PC-3 (cell line): Measurements from ENCODE around the gene RRM1. TPM values are rescaled to one million over a fixed set of nuclear protein-coding genes. Genes with fewer than 3 reads are reported as not detected.

Experiments
- ATAC-seq: fragments of 200-7000 bp; cut with Tn5 transposase; 2 replicates; pipeline ENCODE4 v1.9.1; 2020; ENCODE audit warnings: mild to moderate bottlenecking, moderate library complexity
- BruUV-seq: library from RNA; stranded (reverse); fragments of 400-500 nt; replicated peaks from 2 replicates; lab custom pipeline; 2021; lab: Mats Ljungman, UMichigan
- CTCF ChIA-PET: fragments of 300-600 bp; sonication (Branson Sonifier 250); formaldehyde crosslinking; loops from one replicate; lab custom pipeline; 2022; ENCODE audit warnings: antibody characterized with exemption; lab: Charles Lee
- POLR2A ChIA-PET: fragments of 300-600 bp; sonication (Branson Sonifier 250); formaldehyde crosslinking; loops from one replicate; lab custom pipeline; 2022; ENCODE audit warnings: antibody characterized with exemption; ENCODE audit not compliant: unreplicated experiment; lab: Charles Lee
- DNase-seq: peaks from one replicate; pipeline ENCODE4 v3.0.0-alpha.2; 2015
- H2AFZ ChIP-seq: fragments of 300-600 bp; sonication (generic); 2 replicates; pipeline ENCODE4 v1.6.0; 2016; ENCODE audit warnings: antibody characterized with exemption, low read length
- H3F3A ChIP-seq: fragments of 300-600 bp; sonication (generic); one replicate; pipeline ENCODE4 v1.6.0; 2017; ENCODE audit warnings: antibody characterized with exemption, low read length, control low read depth, mild to moderate bottlenecking; ENCODE audit not compliant: unreplicated experiment
- H3K27ac ChIP-seq: fragments of 300-600 bp; sonication (generic); 2 replicates; pipeline ENCODE4 v1.5.1; 2016; ENCODE audit warnings: mild to moderate bottlenecking, low read length
- H3K27me3 ChIP-seq: fragments of 300-600 bp; sonication (generic); 2 replicates; pipeline ENCODE4 v1.6.1; 2016; ENCODE audit warnings: low read length, mixed read lengths
- H3K36me3 ChIP-seq: fragments of 300-600 bp; sonication (generic); 2 replicates; pipeline ENCODE4 v1.6.1; 2016; ENCODE audit warnings: low read depth, mixed run types, low read length, mixed read lengths
- H3K4me1 ChIP-seq: fragments of 300-600 bp; sonication (generic); 2 replicates; pipeline ENCODE4 v1.5.1; 2016; ENCODE audit warnings: low read length; ENCODE audit not compliant: insufficient read depth
- H3K4me2 ChIP-seq: fragments of 300-600 bp; sonication (generic); 2 replicates; pipeline ENCODE4 v1.6.0; 2016; ENCODE audit warnings: low read length
- H3K4me3 ChIP-seq: fragments of 300-600 bp; sonication (generic); 2 replicates; pipeline ENCODE4 v1.5.1; 2016; ENCODE audit warnings: mild to moderate bottlenecking, low read length, mixed read lengths
- H3K79me2 ChIP-seq: fragments of 300-600 bp; sonication (generic); 2 replicates; pipeline ENCODE4 v1.6.1; 2017; ENCODE audit warnings: low read length, mixed read lengths
- H3K9ac ChIP-seq: fragments of 300-600 bp; sonication (generic); 2 replicates; pipeline ENCODE4 v1.6.0; 2016; ENCODE audit warnings: mild to moderate bottlenecking, low read length
- H3K9me2 ChIP-seq: fragments of 300-600 bp; sonication (generic); replicated peaks from 2 replicates; pipeline ENCODE4 v1.6.1; 2016; ENCODE audit warnings: mixed run types, low read length, mixed read lengths
- H3K9me3 ChIP-seq: fragments of 300-600 bp; sonication (generic); 2 replicates; pipeline ENCODE4 v1.6.1; 2016; ENCODE audit warnings: low read length, mixed read lengths
- H4K20me1 ChIP-seq: fragments of 300-600 bp; sonication (generic); 2 replicates; pipeline ENCODE4 v1.6.1; 2016; ENCODE audit warnings: low read length, mixed read lengths
- EZH2 ChIP-seq: fragments of 300-600 bp; sonication (generic); IDR thresholded peaks from one replicate; pipeline ENCODE4 v1.6.1; 2017; ENCODE audit warnings: antibody characterized with exemption, mild to moderate bottlenecking, low read length; ENCODE audit not compliant: unreplicated experiment
- EZH2phosphoT487 ChIP-seq: fragments of 300-600 bp; sonication (generic); IDR thresholded peaks from 2 replicates; pipeline ENCODE4 v1.6.1; 2018; ENCODE audit warnings: mild to moderate bottlenecking, antibody characterized with exemption, low read length, borderline replicate concordance
- intact Hi-C: fragments of 100-400 bp; cut with micrococcal nuclease; formaldehyde crosslinking; loops from 2 replicates; pipeline ENCODE4 v1.9.0; 2023
- total RNA-seq: library from RNA; depleted of rRNA; stranded (reverse); fragments of >200 nt; gene quantifications from 2 replicates; pipeline ENCODE4 v1.2.3, GENCODE V29; 2014
- TF ChIP-seq, protein P1 (sequence below): fragments of 300-600 bp; sonication (generic); conservative IDR thresholded peaks from 2 replicates; pipeline ENCODE4 v1.5.1; 2017; ENCODE audit warnings: antibody characterized with exemption, low read depth, mild to moderate bottlenecking, low read length

The RRM1 gene
- total RNA-seq, 1 experiment from 2014 or later, result 106 TPM

DNA sequence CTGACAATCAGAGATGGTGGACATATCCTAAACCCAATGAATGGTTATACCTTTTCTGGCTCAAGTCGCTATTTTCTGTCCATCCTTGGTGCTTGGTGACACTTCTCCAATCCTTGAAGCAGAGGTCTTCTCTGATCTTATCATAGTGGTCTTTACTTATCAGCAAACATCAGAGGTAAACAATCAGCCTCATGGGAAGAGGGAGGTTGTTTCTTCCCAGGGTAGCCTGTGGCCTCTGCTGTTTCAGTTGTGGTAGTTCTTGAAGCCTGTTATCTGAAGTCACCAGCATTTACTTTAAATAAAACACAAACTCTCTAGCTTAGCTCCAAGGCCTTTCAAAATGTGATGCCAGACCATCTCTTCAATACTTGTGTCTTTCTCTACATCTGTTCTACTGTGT, 66.7 kb downstream of the RRM1 start:
- ATAC-seq, result no peak
- intact Hi-C loops, result no loop called here
- H3K9me2 ChIP-seq, result no peaks in the 10 kb centered on the region

DNA sequence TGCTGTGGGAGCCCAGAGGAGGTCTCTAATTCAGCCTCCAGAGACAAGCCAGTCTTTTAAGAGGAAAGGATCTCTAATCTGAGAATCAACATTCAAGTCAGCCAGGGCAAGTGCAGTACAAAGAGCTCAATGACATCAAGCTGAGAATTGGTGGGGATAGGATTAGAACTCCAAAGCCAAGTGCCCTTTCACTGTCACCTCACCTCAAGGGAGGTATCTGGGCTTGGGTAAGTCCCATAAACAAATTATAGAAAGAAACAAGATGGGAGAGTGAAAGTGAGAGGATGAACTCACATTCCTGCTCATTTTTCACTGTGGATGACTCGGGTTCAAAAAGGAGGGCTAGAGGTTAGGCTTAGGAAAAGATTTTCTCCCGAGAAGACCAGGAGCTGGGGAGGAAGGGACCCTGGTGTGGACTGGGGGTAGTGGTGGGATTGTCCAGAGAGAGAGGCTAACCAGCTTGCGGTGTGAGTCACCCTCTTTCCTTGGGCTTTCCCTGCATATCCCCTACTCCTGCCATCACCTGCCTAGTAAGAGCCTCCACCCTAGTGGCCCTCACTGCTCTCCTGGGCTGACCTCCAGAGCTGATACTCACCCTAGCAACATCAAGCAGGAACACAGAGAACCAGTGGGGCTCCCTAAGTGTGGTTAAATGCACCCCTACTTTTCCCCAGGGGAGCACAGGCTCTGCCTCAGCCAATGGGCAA, 70.4 kb downstream of the RRM1 start:
- DNase-seq, result no peak
- ATAC-seq, result no peak
- Histone ChIP-seq H2AFZ (no peak overlapping the region), H3K9me2 (no peaks in the 10 kb centered on the region), H3K9ac (no peak overlapping the region), H3F3A (no peaks in the 10 kb centered on the region), H3K79me2 (no peaks in the 10 kb centered on the region), H3K36me3 (no peaks in the 10 kb centered on the region), H3K27ac (no peak overlapping the region), H3K9me3 (no peaks in the 10 kb centered on the region), H3K4me1 (no peaks in the 10 kb centered on the region), H4K20me1 (no peaks in the 10 kb centered on the region), H3K27me3 (no peaks in the 10 kb centered on the region), H3K4me2 (no peak overlapping the region), H3K4me3 (no peak overlapping the region)
- intact Hi-C loops, result no loop called here
- POLR2A ChIA-PET, result no interaction called here
- TF ChIP-seq EZH2, result no peak
- no peak for TF ChIP-seq EZH2phosphoT487
- TF ChIP-seq, protein P1, sequence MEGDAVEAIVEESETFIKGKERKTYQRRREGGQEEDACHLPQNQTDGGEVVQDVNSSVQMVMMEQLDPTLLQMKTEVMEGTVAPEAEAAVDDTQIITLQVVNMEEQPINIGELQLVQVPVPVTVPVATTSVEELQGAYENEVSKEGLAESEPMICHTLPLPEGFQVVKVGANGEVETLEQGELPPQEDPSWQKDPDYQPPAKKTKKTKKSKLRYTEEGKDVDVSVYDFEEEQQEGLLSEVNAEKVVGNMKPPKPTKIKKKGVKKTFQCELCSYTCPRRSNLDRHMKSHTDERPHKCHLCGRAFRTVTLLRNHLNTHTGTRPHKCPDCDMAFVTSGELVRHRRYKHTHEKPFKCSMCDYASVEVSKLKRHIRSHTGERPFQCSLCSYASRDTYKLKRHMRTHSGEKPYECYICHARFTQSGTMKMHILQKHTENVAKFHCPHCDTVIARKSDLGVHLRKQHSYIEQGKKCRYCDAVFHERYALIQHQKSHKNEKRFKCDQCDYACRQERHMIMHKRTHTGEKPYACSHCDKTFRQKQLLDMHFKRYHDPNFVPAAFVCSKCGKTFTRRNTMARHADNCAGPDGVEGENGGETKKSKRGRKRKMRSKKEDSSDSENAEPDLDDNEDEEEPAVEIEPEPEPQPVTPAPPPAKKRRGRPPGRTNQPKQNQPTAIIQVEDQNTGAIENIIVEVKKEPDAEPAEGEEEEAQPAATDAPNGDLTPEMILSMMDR, result no peak
- CTCF ChIA-PET, result no interaction called here
- BruUV-seq, result no TSS peak

More for the DNA sequence above, 66.7 kb downstream of the RRM1 start:
- Histone ChIP-seq H3K9me3 (no peaks in the 10 kb centered on the region), H3K27me3 (no peaks in the 10 kb centered on the region), H3K4me2 (no peak overlapping the region), H3K4me1 (no peaks in the 10 kb centered on the region), H3K36me3 (no peaks in the 10 kb centered on the region), H3F3A (no peaks in the 10 kb centered on the region), H4K20me1 (no peaks in the 10 kb centered on the region), H3K27ac (no peak overlapping the region), H3K79me2 (no peaks in the 10 kb centered on the region), H2AFZ (no peak overlapping the region), H3K9ac (no peak overlapping the region), H3K4me3 (no peak overlapping the region)
- DNase-seq, result no peak
- no peak for TF ChIP-seq EZH2
- TF ChIP-seq, protein P1, result no peak
- no peak for TF ChIP-seq EZH2phosphoT487
- BruUV-seq, result no TSS peak
- POLR2A ChIA-PET, result no interaction called here
- CTCF ChIA-PET, result no interaction called here

DNA sequence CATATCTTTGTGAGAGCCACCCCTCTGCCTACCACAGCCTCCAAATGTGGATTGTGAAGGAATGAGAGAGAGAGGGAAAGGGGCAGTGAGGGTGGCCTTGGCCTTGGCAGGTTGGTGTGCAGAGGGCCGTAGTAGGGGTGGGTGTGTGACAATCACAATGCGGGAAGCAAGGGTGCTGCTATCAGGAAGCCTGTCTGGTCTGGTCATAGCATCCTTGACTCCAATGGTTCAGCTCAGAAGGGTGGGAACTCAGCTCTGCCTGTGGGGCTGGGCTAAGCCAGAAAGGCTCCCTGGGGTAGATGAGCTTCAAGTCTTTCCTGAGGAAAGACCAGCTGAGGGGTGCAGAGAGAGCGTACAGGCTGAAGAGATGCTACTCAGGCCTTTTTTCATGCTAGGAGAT, 72.7 kb downstream of the RRM1 start:
- H3K9me2 ChIP-seq, result no peaks in the 10 kb centered on the region
- H3K79me2 ChIP-seq, result no peaks in the 10 kb centered on the region
- no peak overlapping the region for H3K27ac ChIP-seq
- H3F3A ChIP-seq, result no peaks in the 10 kb centered on the region
- no peak overlapping the region for H2AFZ ChIP-seq
- no peak overlapping the region for H3K4me2 ChIP-seq
- CTCF ChIA-PET, result no interaction called here
- H3K4me1 ChIP-seq, result no peaks in the 10 kb centered on the region
- no peak overlapping the region for H3K9ac ChIP-seq
- H4K20me1 ChIP-seq, result no peaks in the 10 kb centered on the region
- DNase-seq (no peak), ATAC-seq (no peak)
- H3K4me3 ChIP-seq, result no peak overlapping the region
- POLR2A ChIA-PET, result no interaction called here
- intact Hi-C loops, result no loop called here
- no peaks in the 10 kb centered on the region for H3K9me3 ChIP-seq
- TF ChIP-seq, protein P1, result no peak
- TF ChIP-seq EZH2 (no peak), EZH2phosphoT487 (no peak)
- no TSS peak for BruUV-seq
- no peaks in the 10 kb centered on the region for H3K36me3 ChIP-seq
- H3K27me3 ChIP-seq, result no peaks in the 10 kb centered on the region
